T47D (cell line): ENCODE data around the gene SETD3.

Source experiments
- DNase-seq, 2 experiments: peaks; one replicate each; pipeline versions ENCODE4 v3.0.0 to v3.0.0-alpha.2; 2011 to 2012; ENCODE audit warnings: low read depth in 1 of 2, low spot score in 1 of 2
- JUND ChIP-seq: IDR thresholded peaks from 2 replicates; pipeline ENCODE4 v1.6.1; 2012; ENCODE audit warnings: low read depth
- in situ Hi-C: cut with HindIII; loops from 2 replicates; pipeline ENCODE4 v1.10.0; 2016; ENCODE audit warnings: low sequenced_read_pairs, low pct_unique_long_range_greater_than_20kb

SETD3 gene

DNA sequence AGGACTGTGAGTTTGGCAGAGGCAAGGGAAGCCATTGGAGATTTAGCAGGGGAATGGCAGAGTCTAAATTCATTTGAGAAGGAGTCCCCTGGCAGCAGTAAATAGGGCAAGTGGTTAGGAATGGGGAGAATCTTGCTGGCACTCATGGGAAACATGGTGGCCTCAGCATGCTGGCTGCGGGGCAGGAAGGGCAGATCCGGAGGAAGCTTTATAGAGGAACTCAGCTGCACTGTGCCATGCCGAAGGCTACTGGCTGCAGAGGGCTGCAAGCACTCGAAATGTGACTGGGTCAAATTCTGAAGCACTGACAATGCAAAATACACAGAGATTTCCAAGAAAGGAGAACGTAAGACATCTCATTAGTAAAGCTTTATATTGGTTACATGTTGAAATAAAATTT is 24.4 kb upstream of the SETD3 start:
- in situ Hi-C loops: no loop called here

DNA sequence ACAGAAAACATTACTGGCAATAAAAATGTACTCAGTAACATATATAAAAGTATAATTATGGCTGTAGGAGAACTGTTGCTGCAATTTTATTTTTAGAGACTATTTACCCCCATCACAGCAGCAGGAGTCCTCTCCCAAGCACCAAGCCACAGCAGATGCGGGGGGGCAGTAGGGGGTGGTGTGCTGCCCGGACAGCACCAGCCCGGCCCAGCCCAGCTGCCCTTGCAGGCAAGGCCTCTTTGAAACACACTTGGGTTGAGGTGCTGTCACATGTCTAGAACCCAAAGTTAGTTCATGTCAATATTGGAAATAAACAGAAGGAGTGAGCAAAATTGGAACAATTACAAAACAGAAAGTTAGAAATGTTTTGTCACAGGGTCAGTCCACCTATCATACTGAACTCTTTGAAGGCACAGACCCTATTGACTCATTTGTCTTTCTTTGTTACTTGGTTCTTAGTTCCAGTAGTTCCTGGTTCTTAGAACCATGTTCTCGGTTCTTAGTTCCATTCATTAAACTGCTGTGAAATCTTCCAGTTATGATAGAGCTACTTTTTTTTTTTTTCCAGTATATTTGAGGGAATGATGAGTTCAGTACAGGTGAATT is 23.3 kb upstream of the SETD3 start:
- TF ChIP-seq JUND: no peak
- DNase-seq: no peak
- in situ Hi-C loops: no loop called here

More for the DNA sequence above, 24.4 kb upstream of the SETD3 start:
- no peak for TF ChIP-seq JUND
- DNase-seq: no peak

DNA sequence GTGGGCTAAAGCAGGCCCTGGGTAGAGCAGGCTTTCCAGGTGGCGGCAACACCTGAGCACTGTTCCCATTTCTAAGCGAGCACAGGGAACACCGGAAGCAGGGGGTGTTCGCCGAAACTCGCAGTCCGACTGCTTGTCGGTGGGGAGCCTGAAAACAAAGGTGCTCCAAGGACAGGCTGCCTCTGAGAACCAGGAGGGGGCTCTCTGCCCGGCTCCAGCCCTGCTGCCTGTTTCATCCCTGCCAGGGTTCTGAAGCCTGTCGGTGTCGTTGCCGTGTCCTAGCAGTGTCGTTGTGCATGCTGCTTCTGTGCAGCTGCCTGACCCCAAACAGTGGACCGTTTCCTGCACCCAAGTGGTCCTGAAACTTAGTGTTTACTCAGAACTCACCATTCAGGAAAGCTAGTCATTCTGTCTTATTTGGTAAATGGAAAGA is 22.3 kb upstream of the SETD3 start:
- no peak for DNase-seq
- no peak for TF ChIP-seq JUND
- in situ Hi-C loops: no loop called here

DNA sequence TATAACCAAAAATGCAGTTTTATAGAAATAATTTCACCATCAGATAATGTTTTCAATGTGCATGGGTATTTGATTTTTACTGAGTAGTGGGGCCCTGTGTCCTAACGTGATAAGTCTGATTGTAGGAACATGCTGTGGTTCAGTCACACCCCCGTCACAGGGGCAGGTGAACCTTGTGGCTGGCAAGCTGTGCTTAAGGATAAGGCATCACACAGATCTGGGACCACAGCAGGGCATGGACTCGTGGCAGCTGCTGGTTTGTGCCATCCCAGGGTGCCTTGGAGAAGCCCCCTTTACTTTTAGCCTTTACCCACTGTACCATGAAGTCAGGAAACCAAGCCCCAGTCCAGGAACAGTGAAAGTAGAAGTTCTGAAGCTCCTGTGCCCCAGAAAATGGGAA is 17.2 kb upstream of the SETD3 start:
- in situ Hi-C loops: no loop called here
- TF ChIP-seq JUND: no peak
- DNase-seq: no peak

DNA sequence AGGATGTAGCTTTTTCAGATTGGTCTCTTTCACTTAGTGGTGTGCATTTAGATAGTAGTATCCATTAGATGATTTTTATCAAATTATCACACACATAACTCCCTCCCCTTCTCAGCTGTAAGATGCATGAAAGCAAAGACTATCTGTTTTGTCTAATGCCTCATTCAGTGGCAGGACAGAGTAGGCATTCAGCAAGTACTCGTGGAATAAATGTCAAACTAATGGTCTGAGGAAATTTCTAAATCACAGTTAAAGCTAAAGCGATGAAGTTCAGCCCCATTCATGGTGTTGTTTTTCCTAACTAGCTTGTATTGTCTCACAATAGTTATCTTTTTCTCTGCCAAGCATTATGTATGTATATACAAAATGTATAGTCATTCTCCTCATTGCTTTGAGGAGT is 16.7 kb upstream of the SETD3 start:
- in situ Hi-C loops: no loop called here
- no peak for TF ChIP-seq JUND
- DNase-seq: no peak

DNA sequence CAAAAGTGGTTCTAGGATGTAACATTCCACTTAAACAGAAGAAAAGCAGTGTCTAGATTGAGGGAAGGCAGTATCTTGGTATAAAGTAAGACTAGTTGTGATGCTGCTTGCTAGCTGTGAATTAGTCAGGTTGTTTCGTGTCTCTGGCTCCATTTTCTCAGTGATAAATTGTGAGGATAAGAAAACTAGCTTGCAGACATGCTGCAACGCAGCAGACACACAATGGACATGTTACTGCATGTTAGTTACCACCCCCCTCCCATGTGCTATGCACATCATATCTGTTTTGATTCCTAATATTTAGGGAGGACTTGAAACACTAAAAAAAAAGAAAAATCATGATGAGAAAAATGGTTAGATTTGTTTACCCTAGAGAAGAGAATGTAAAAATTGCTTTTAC is 3.4 kb upstream of the SETD3 start:
- no peak for DNase-seq
- in situ Hi-C loops: no loop called here
- TF ChIP-seq JUND: no peak

DNA sequence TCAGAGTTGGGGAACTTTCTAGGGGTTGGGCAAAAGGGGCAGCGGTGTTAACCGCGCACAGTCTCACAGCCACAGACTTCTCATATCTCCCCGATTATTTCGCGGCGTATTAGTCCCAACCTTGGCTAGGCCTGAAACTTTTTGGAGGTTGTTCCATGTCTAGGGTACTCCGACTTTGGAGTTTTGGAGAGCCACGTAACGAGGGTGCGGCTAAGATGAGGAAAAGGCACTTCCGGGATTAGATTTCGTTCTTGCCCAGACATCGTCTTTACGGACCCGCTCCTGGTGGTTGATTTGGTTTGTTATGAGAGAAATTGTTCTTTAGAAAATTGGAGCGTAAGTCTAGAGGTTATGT is 1.1 kb upstream of the SETD3 start:
- in situ Hi-C loops: no loop called here
- DNase-seq: peak in 1 of 2 experiments; percentile 32

DNA sequence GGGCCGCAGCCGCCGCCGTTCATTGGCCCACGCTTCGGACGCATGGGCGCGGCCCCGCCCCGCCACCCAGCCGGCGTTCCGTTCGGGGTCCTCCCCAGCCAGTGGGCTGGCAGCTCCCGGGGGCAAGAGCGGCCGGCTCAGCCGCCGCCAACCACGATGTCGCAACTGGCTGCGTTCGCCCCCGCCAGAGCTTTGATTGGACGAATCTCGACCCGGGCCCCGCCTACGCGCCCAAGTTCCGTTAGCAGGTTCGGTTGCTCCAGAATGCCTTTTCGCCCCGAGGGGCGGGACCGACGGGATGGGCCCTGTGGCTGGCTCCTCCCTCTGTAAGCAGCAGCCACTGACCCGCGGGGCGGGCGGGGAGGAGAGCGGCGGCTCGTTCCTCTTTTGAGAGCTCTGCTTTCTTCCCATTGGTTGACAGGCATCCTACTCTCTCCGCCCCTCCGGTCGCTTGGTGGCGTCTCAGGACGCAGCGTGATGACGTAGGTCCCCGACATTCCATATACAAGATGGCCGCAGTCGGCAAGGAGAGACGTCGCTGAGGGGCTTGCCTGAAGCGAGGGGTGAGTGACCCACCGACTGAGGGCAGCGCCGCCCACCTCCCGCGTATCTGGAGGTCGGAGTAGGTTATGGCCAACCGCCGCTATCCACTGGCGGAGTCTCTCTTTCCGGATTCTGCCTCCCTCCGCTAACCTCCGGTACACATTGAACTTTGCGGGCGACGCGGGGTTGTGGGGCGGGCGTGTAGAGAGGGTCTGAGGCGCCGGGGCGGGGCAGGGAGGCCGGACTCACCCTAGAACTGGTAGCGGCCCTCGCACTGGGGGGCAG is 472 bp upstream of the SETD3 start, which contains the start of gene CCNK:
TSS of gene CCNK (plus strand) at position 493 of the 828 bp plus-strand sequence. CDS start 11,269 bp downstream, outside the sequence.
- in situ Hi-C loops: no loop called here
- TF ChIP-seq JUND: no peak
- peak; percentile 100 for DNase-seq

More for the DNA sequence above, 1.1 kb upstream of the SETD3 start:
- no peak for TF ChIP-seq JUND

DNA sequence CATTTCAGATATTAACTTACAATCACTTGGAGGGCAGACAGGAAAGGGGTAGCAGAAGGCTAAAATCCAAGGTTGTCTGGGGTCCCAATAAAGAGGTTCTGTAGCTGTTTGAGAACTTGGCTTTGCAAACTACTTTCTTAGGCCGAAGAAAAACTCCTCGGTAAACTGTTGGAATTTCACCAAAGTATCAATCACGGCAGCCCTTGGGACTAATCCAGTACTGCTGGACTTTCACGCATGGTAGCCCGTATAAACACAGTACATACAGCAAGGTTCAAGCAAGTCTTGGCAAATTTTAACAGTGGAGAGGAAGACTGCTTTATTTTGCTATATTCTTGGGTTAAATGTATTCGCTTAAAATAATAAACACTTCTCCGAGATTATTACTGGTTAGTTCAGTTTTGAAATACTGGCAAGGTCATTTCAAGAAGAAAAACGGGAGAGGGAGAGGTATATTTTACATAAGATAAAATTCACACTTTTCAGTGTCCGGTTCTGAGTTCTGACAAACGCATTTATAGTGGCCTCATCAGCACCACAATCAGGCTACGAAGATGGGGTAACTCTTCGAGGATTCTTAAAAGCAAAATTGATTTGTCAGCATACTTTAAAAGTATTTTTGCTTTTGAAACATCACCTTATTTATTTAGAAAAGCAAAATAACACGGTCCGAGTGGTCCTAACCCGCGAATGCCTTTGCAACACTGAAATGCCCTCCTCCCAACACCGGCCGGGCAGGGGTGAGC is 1.3 kb downstream of the SETD3 start:
- no peak for TF ChIP-seq JUND
- in situ Hi-C loops: no loop called here
- DNase-seq: no peak

DNA sequence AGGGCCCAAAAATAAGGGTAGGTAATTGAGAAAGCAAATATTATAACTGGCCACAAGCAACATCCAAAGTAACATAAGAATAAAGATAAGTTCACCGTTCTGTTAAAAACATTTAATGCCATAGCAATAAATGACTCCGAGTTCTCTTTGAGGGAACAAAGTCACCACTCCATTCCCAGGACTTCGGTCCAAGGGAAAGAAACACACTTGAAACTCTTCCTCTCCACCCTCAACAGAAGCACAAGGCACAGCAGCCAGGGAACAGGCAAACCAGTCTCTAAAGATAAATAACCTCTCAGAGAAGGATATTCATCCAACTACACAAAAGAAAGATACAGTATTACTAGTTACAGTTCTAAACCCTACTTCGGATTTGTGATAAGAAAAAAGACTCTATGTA is 2.5 kb downstream of the SETD3 start:
- TF ChIP-seq JUND: no peak
- no peak for DNase-seq
- in situ Hi-C loops: no loop called here

DNA sequence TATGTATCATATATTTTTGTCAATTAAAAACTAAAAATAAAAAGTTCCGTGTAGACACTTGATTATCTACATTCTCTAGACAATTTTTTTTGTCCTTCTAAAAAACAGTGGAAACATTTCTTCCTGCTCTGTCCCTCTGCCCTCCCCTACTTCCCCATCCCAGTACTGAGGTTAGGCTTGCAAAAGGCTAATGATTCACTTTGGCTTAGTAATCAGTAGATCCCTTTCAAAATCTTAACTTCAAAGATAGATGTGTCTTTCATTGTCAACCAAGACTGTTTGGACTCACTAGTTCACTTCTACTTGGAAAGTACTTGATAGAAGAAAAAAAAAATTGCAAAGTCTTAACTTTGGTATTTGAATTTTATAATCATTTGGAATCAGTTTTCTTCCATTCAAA is 3.8 kb downstream of the SETD3 start:
- TF ChIP-seq JUND: no peak
- in situ Hi-C loops: no loop called here
- DNase-seq: no peak

DNA sequence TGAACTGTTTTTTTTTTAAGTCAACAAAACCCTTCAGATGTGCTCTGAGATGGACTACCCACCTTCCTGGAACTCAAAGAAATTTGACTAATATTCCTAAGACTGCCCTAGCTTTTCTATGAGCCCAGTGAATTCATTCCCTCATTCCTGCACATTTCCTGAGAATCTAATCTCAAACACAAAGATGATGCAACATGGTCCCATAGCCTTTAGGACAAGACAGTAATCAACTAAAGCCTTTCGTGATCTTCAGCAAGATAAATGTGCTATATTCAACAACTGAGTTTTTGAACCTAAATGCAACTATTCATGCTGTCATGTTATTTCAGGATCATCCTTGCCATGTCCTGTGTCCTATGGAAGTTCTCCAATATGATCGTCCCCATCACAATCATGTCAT is 5.0 kb downstream of the SETD3 start:
- DNase-seq: no peak
- in situ Hi-C loops: no loop called here
- TF ChIP-seq JUND: no peak

DNA sequence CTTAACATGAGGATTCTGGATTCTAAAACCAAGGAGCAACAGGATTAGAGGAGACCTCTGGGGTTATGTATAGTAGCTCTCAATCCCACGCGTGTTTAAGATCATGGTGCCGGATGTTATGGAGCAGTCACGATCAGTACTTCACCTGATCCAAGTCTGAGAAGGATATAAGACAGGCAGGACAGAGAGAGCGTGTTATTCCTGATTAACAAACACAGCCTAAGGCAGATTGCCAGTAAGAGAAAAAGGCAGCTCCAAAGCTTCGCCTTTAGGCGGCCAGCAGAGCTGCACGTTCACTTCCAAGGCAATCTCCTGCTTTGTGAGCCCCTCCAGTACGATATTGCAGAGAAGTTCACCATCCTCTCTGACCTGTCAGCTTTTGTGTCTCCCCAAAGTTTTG is 5.5 kb downstream of the SETD3 start:
- DNase-seq: peak; percentile 32 to 80
- in situ Hi-C loops: no loop called here
- TF ChIP-seq JUND: no peak
